ENCODE data around the gene SH3GLB1. TPM values are rescaled to one million over a fixed set of nuclear protein-coding genes. Genes with fewer than 3 reads are reported as not detected.

SH3GLB1 gene
- total RNA-seq, 2 donors from 2014 or later = 20.1 to 31.6 TPM

DNA sequence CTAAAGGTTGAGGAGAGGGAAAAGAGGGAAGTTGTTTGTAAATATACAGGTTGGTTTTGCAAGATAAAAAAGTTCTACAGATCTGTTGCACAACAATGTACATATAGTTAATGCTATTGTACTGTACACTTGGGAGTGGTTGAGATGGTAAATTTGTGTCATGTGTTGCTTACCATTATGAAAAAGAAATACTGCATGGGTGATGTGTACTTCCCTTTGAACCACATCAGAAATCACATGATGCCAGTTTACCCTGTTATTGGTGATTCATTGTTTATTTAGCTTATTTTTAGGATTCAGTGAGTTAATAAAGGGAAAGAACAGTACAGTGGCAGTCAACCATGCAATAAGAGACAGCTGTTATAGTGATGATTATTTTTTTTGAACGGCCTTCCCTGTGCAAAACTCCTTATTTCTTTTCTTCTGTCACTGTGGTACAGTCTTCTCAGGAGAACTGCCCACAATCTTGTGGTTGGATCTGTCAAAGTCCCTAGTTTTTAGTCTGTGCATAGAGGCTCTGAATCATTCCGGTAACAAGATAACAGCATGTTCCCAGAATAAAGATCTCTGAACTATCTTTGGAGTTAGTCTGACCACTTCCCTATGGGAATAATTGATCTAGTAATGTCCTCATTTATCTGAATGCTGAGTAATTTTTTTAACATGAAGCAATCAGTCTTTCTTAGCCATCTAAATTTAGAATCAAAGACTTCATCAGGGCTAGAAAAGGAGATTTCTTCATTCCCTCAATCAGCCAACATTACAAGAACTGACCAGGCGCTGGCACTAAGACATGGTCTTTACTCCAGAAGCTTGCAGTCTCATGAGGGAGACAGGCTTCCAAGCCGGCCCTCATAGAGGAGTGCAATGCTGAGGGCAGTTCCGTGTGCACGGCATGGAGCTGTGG is 84.2 kb downstream of the SH3GLB1 start:
- Histone ChIP-seq H3K27ac (peak overlapping the region in 1 of 4 donors; percentile 59), H3K27me3 (no peaks in the 10 kb centered on the region), H3K9me3 (no peaks in the 10 kb centered on the region), H3K4me3 (no peak overlapping the region), H3K36me3 (replicated peaks in 1 of 2; ENCODE audit: insufficient read depth in 1 of 2, low read depth in 2 of 2) (no peaks in the 10 kb centered on the region), H3K4me1 (peaks cover 18% of the 10 kb centered on the region)
- WGBS, 2 donors = 71 to 79% methylated on average over 6 of the region's 6 CpGs
- intact Hi-C loops (cut with DNase I) = no loop called here
- TF ChIP-seq CTCF (IDR thresholded peaks at IDR 0.05) (no peak), POLR2A (IDR thresholded peaks at IDR 0.05) (no peak)
- ATAC-seq = no peak
- DNase-seq = peak in 2 of 4 donors; percentile 25 to 37

GRCh38 chr1:86795316-86795715 is 90.9 kb downstream of the SH3GLB1 start:
- DNase-seq (no peak), ATAC-seq (no peak)
- intact Hi-C loops (cut with DNase I) = no loop called here
- Histone ChIP-seq H3K4me3 (no peak overlapping the region), H3K9me3 (no peaks in the 10 kb centered on the region), H3K4me1 (peaks cover 22% of the 10 kb centered on the region), H3K36me3 (replicated peaks in 1 of 2; ENCODE audit: insufficient read depth in 1 of 2, low read depth in 2 of 2) (no peaks in the 10 kb centered on the region), H3K27ac (no peak overlapping the region), H3K27me3 (no peaks in the 10 kb centered on the region)
- TF ChIP-seq POLR2A (IDR thresholded peaks at IDR 0.05) = no peak

Other genes with a start within 250 kb of the SH3GLB1 start
- not detected for gene CLCA1, start 235.6 kb upstream of the SH3GLB1 start, total RNA-seq
- gene CLCA4, start 157.5 kb upstream of the SH3GLB1 start, total RNA-seq = not detected
- gene SELENOF, start 209.6 kb downstream of the SH3GLB1 start, total RNA-seq = 10 to 100 TPM; 67.6 to 70.0 TPM
- gene HS2ST1, start 210.1 kb downstream of the SH3GLB1 start, total RNA-seq = 10 to 100 TPM in 1 of 2 donors, 1 to 10 TPM in 1; 6.3 to 12.2 TPM

All from body of pancreas (tissue), 4 donors.